ENCODE data around the gene FXYD5.

The FXYD5 gene

DNA sequence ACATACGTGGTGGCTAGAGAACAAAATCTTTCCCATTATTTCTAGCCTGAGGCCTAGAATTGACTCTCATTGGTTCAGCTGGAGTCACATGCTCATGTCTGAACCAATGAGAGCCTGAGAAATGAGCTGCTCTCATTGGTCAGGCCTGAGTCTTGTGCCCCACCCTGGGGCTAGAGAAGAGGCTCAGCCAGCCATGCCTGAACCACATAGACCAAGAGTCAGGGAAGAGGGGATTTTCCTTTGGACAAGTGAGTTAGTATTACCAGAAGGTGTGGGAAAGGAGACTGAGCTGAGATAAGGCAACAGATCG is 6.9 kb downstream of the FXYD5 start (continued):
- TF ChIP-seq, protein P1, sequence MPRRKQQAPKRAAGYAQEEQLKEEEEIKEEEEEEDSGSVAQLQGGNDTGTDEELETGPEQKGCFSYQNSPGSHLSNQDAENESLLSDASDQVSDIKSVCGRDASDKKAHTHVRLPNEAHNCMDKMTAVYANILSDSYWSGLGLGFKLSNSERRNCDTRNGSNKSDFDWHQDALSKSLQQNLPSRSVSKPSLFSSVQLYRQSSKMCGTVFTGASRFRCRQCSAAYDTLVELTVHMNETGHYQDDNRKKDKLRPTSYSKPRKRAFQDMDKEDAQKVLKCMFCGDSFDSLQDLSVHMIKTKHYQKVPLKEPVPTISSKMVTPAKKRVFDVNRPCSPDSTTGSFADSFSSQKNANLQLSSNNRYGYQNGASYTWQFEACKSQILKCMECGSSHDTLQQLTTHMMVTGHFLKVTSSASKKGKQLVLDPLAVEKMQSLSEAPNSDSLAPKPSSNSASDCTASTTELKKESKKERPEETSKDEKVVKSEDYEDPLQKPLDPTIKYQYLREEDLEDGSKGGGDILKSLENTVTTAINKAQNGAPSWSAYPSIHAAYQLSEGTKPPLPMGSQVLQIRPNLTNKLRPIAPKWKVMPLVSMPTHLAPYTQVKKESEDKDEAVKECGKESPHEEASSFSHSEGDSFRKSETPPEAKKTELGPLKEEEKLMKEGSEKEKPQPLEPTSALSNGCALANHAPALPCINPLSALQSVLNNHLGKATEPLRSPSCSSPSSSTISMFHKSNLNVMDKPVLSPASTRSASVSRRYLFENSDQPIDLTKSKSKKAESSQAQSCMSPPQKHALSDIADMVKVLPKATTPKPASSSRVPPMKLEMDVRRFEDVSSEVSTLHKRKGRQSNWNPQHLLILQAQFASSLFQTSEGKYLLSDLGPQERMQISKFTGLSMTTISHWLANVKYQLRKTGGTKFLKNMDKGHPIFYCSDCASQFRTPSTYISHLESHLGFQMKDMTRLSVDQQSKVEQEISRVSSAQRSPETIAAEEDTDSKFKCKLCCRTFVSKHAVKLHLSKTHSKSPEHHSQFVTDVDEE (CRISPR knock-in tag; IDR thresholded peaks at IDR 0.05) = no peak
- TF ChIP-seq ISL1 (CRISPR knock-in tag; IDR thresholded peaks at IDR 0.05) = no peak

DNA sequence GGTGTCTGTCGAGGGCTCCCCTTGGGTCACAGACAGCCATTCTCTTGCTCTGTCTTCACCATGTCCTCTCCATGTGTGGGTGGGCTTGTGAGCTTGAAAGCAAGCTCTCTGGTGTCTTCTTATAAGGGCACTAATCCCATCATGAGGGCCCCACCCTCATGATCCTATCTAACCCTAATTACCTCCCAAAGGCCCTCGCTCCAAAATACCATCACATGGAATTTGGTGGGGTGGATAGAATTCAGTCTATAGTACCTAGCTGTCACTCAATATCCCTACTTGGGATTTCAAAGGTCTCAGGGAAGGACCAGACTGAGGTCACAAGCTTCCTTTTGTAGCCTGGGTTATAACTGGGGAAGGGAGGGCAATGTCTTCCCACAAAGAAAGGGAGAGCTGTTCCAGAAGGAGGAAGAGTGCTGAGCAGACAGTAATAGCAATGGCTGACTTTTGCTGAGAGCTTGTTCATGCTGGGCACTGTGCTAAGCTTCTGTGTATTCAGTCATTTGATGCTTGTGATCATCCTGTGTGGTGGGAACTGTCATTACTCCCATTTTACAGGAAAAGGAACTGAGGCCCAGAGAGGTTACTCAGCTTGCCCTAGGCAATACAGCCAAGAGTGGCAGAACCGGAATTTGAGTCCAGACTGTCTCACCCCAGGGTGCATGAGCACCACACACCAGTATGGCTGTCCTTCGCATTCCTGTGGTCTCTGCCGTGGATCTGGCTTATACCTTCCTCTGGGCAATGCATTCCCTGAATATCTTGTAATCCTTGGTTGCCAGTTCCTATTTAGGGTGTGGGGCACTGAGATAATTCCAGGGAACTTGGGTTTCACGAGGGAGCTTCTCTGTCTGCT is 8.2 kb downstream of the FXYD5 start:
- no peak for TF ChIP-seq TOX (CRISPR knock-in tag; IDR thresholded peaks at IDR 0.05; ENCODE audit: borderline replicate concordance)
- TF ChIP-seq, protein P2, sequence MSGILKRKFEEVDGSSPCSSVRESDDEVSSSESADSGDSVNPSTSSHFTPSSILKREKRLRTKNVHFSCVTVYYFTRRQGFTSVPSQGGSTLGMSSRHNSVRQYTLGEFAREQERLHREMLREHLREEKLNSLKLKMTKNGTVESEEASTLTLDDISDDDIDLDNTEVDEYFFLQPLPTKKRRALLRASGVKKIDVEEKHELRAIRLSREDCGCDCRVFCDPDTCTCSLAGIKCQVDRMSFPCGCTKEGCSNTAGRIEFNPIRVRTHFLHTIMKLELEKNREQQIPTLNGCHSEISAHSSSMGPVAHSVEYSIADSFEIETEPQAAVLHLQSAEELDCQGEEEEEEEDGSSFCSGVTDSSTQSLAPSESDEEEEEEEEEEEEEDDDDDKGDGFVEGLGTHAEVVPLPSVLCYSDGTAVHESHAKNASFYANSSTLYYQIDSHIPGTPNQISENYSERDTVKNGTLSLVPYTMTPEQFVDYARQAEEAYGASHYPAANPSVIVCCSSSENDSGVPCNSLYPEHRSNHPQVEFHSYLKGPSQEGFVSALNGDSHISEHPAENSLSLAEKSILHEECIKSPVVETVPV (CRISPR knock-in tag; IDR thresholded peaks at IDR 0.05) = no peak
- TF ChIP-seq ZFP30 (CRISPR knock-in tag; IDR thresholded peaks at IDR 0.05) = no peak
- TF ChIP-seq ZNF70 (CRISPR knock-in tag; IDR thresholded peaks at IDR 0.05) = no peak
- TF ChIP-seq TCF4 (CRISPR knock-in tag; IDR thresholded peaks at IDR 0.05; ENCODE audit: borderline replicate concordance) = no peak
- TF ChIP-seq GLIS3 (CRISPR knock-in tag; IDR thresholded peaks at IDR 0.05) = no peak

DNA sequence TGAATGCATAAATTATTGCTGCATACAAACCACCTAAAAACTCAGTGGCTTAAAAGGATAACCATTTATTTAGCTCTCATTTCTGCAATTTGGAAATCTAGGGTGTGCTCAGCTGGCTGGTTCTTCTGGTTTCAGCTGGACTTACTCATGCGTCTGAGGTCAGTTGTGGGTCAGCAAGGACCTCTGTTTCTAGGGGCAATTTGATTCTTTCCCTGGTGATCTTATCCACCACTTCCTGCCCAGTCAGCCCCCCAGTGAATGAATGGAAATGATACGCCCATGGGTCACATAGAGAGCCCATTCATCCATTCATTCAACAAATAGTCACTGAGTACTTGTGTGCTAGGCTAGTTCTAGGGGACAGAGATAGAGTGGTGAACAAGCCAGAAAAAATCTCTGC is 9.9 kb downstream of the FXYD5 start:
- TF ChIP-seq SNAI2 (CRISPR knock-in tag; IDR thresholded peaks at IDR 0.05) (no peak), OSR1 (CRISPR knock-in tag; IDR thresholded peaks at IDR 0.05) (no peak), ZC3H10 (CRISPR knock-in tag; IDR thresholded peaks at IDR 0.05) (no peak), RARB (CRISPR knock-in tag; IDR thresholded peaks at IDR 0.05) (no peak), PPARA (CRISPR knock-in tag; IDR thresholded peaks at IDR 0.05; ENCODE audit: borderline replicate concordance) (no peak), BACH2 (CRISPR knock-in tag; IDR thresholded peaks at IDR 0.05; ENCODE audit: borderline replicate concordance) (no peak), ESRRG (CRISPR knock-in tag; IDR thresholded peaks at IDR 0.05) (no peak), CSDC2 (CRISPR knock-in tag; IDR thresholded peaks at IDR 0.05) (no peak), GLIS3 (CRISPR knock-in tag; IDR thresholded peaks at IDR 0.05) (no peak), TCF4 (CRISPR knock-in tag; IDR thresholded peaks at IDR 0.05; ENCODE audit: borderline replicate concordance) (no peak), ISL1 (CRISPR knock-in tag; IDR thresholded peaks at IDR 0.05) (no peak), ZNF565 (CRISPR knock-in tag; conservative IDR thresholded peaks at IDR 0.05; ENCODE audit: low read depth) (no peak), ZFP3 (CRISPR knock-in tag; IDR thresholded peaks at IDR 0.05) (no peak), ZFP30 (CRISPR knock-in tag; IDR thresholded peaks at IDR 0.05) (no peak), ZNF70 (CRISPR knock-in tag; IDR thresholded peaks at IDR 0.05) (no peak)
- TF ChIP-seq, protein P3, sequence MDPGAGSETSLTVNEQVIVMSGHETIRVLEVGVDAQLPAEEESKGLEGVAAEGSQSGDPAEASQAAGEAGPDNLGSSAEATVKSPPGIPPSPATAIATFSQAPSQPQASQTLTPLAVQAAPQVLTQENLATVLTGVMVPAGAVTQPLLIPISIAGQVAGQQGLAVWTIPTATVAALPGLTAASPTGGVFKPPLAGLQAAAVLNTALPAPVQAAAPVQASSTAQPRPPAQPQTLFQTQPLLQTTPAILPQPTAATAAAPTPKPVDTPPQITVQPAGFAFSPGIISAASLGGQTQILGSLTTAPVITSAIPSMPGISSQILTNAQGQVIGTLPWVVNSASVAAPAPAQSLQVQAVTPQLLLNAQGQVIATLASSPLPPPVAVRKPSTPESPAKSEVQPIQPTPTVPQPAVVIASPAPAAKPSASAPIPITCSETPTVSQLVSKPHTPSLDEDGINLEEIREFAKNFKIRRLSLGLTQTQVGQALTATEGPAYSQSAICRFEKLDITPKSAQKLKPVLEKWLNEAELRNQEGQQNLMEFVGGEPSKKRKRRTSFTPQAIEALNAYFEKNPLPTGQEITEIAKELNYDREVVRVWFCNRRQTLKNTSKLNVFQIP (CRISPR knock-in tag; IDR thresholded peaks at IDR 0.05; ENCODE audit: borderline replicate concordance, low read depth) = no peak
- TF ChIP-seq, protein P2 (CRISPR knock-in tag; IDR thresholded peaks at IDR 0.05) = no peak
- TF ChIP-seq, protein P4, sequence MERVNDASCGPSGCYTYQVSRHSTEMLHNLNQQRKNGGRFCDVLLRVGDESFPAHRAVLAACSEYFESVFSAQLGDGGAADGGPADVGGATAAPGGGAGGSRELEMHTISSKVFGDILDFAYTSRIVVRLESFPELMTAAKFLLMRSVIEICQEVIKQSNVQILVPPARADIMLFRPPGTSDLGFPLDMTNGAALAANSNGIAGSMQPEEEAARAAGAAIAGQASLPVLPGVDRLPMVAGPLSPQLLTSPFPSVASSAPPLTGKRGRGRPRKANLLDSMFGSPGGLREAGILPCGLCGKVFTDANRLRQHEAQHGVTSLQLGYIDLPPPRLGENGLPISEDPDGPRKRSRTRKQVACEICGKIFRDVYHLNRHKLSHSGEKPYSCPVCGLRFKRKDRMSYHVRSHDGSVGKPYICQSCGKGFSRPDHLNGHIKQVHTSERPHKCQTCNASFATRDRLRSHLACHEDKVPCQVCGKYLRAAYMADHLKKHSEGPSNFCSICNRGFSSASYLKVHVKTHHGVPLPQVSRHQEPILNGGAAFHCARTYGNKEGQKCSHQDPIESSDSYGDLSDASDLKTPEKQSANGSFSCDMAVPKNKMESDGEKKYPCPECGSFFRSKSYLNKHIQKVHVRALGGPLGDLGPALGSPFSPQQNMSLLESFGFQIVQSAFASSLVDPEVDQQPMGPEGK (CRISPR knock-in tag; IDR thresholded peaks at IDR 0.05; ENCODE audit: borderline replicate concordance) = no peak
- ATAC-seq = no peak

More for the DNA sequence above, 8.2 kb downstream of the FXYD5 start:
- ATAC-seq = peak; percentile 75

Data from SK-N-SH treated with all-trans-retinoic acid at 6 μM for 48 hours (cell line).